Epithelial cell of esophagus (primary cell): ENCODE results near the gene MSX2.
A peak's percentile ranks its signal among the peaks of the same experiment; 100 is the strongest.

Source experiments
- DNase-seq: peaks from one replicate; pipeline ENCODE4 v3.0.0; 2010; ENCODE audit warnings: low read depth
- H3K4me3 ChIP-seq: 2 replicates; pipeline ENCODE4 v1.5.1; 2011; ENCODE audit warnings: mild to moderate bottlenecking, low read length, control low read depth
- TF ChIP-seq, protein P1 (sequence below): IDR thresholded peaks from 2 replicates; pipeline ENCODE4 v1.5.1; 2011; ENCODE audit warnings: low read depth, mild to moderate bottlenecking, low read length, control low read depth, inconsistent platforms; ENCODE audit not compliant: insufficient read depth; ENCODE audit errors: missing control alignments

MSX2 gene

GRCh38 chr5:174724484-174725260 lies at the start of gene MSX2:
MSX2 (plus strand) TSS chr5:174724582; CDS start chr5:174724660, 78 bp downstream.
- peak; percentile 40 for DNase-seq
- peak within 1 kb of the TSS; percentile 18 for H3K4me3 ChIP-seq
- TF ChIP-seq, protein P1, sequence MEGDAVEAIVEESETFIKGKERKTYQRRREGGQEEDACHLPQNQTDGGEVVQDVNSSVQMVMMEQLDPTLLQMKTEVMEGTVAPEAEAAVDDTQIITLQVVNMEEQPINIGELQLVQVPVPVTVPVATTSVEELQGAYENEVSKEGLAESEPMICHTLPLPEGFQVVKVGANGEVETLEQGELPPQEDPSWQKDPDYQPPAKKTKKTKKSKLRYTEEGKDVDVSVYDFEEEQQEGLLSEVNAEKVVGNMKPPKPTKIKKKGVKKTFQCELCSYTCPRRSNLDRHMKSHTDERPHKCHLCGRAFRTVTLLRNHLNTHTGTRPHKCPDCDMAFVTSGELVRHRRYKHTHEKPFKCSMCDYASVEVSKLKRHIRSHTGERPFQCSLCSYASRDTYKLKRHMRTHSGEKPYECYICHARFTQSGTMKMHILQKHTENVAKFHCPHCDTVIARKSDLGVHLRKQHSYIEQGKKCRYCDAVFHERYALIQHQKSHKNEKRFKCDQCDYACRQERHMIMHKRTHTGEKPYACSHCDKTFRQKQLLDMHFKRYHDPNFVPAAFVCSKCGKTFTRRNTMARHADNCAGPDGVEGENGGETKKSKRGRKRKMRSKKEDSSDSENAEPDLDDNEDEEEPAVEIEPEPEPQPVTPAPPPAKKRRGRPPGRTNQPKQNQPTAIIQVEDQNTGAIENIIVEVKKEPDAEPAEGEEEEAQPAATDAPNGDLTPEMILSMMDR, result no peak

- TF ChIP-seq, protein P1, result no peak
- DNase-seq, result no peak
Observed at GRCh38 chr5:174675110-174675509, 49.3 kb upstream of the MSX2 start.

GRCh38 chr5:174675916-174676315 lies 48.5 kb upstream of the MSX2 start:
- no peak overlapping the region for H3K4me3 ChIP-seq
- TF ChIP-seq, protein P1, result no peak
- no peak for DNase-seq

More at GRCh38 chr5:174675110-174675509, 49.3 kb upstream of the MSX2 start:
- H3K4me3 ChIP-seq, result no peak overlapping the region

GRCh38 chr5:174678107-174678506 lies 46.3 kb upstream of the MSX2 start:
- no peak for DNase-seq
- no peak overlapping the region for H3K4me3 ChIP-seq
- TF ChIP-seq, protein P1, result no peak

DNA sequence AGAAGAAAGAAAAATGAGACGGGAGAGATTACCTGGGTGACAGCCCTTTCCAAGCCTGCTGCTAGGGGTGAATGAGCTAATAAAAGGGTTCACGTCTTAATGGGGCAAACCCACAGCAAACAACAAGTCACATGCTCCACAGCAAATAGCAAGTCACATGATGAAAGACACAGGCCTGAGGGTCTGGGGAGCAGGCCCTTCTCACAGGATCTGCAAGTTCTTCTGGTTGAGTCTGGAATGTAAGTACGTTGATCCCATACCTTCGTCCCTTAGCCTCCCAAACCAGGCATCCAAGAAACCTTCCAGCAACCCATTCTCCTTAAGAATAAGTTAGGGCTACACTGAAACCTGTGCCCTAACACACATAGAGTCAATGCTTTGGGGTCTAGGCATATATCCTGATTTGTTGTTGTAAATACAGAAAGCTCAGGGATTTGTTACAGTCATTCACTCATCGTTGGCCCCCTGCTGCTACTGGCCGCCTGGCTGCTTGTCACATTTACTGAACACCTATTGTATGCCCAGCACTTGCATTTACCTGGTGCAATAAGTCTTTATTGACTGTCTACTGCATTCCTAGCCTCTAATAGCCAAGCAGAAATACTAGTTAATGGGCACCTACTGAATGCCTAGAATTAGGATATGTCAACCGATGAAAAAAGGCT lies 43.3 kb upstream of the MSX2 start:
- TF ChIP-seq, protein P1, result no peak
- no peak overlapping the region for H3K4me3 ChIP-seq
- DNase-seq, result no peak

DNA sequence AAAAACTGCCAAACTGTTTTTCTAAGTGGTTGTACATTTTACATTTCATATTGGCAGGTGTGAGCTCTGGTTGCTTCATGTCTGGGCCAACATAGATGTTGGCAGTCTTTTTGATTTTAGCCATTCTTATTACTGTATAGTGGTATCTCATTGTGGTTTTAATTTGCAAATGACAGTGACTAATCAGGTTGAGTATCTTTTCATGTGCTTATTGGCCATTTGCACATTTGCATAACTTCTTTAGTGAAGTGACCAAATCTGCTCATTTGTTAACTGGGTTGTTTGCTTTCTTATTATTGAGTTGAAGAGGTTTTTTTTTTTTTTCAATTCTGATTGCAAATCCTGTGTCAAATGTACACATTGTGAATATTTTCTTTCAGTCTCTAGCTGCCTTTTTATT lies 36.9 kb upstream of the MSX2 start:
- TF ChIP-seq, protein P1, result no peak
- H3K4me3 ChIP-seq, result no peak overlapping the region
- no peak for DNase-seq
